ENCODE data around the gene FHAD1.

The FHAD1 gene

GRCh38 chr1:15251857-15252835 lies 5.1 kb downstream of the FHAD1 start:
- Histone ChIP-seq H3K79me2 (ENCODE audit: control insufficient read depth, insufficient read depth, low read length, unreplicated experiment) (no peaks in the 10 kb centered on the region), H3K4me1 (ENCODE audit: control insufficient read depth, insufficient read depth, low read length, unreplicated experiment) (no peaks in the 10 kb centered on the region), H2AFZ (ENCODE audit: low read length, unreplicated experiment) (no peak overlapping the region), H3K27ac (ENCODE audit: low read depth, low read length) (no peak overlapping the region), H3K36me3 (ENCODE audit: insufficient read depth, low read length) (no peaks in the 10 kb centered on the region), H3K27me3 (ENCODE audit: insufficient read depth, low read length) (peaks cover 59% of the 10 kb centered on the region), H3K4me3 (ENCODE audit: low read depth, low read length) (no peak overlapping the region)

- no peak overlapping the region for H3K27ac ChIP-seq (ENCODE audit: low read depth, low read length)
- H3K79me2 ChIP-seq (ENCODE audit: control insufficient read depth, insufficient read depth, low read length, unreplicated experiment), result no peaks in the 10 kb centered on the region
- H3K4me1 ChIP-seq (ENCODE audit: control insufficient read depth, insufficient read depth, low read length, unreplicated experiment), result no peaks in the 10 kb centered on the region
- no peak overlapping the region for H3K4me3 ChIP-seq (ENCODE audit: low read depth, low read length)
- H3K27me3 ChIP-seq (ENCODE audit: insufficient read depth, low read length), result peaks cover 40% of the 10 kb centered on the region
- no peak overlapping the region for H2AFZ ChIP-seq (ENCODE audit: low read length, unreplicated experiment)
- no peaks in the 10 kb centered on the region for H3K36me3 ChIP-seq (ENCODE audit: insufficient read depth, low read length)
Observed at GRCh38 chr1:15254559-15254958, 7.5 kb downstream of the FHAD1 start.

- no peaks in the 10 kb centered on the region for H3K79me2 ChIP-seq (ENCODE audit: control insufficient read depth, insufficient read depth, low read length, unreplicated experiment)
- peaks cover 5% of the 10 kb centered on the region for H3K4me1 ChIP-seq (ENCODE audit: control insufficient read depth, insufficient read depth, low read length, unreplicated experiment)
- H3K27ac ChIP-seq (ENCODE audit: low read depth, low read length), result no peak overlapping the region
- no peak overlapping the region for H3K4me3 ChIP-seq (ENCODE audit: low read depth, low read length)
- H2AFZ ChIP-seq (ENCODE audit: low read length, unreplicated experiment), result no peak overlapping the region
- no peaks in the 10 kb centered on the region for H3K36me3 ChIP-seq (ENCODE audit: insufficient read depth, low read length)
- H3K27me3 ChIP-seq (ENCODE audit: insufficient read depth, low read length), result peaks cover 29% of the 10 kb centered on the region
Observed at GRCh38 chr1:15255582-15256149, 8.6 kb downstream of the FHAD1 start.

GRCh38 chr1:15256584-15256983 lies 9.6 kb downstream of the FHAD1 start:
- Histone ChIP-seq H3K79me2 (ENCODE audit: control insufficient read depth, insufficient read depth, low read length, unreplicated experiment) (no peaks in the 10 kb centered on the region), H2AFZ (ENCODE audit: low read length, unreplicated experiment) (no peak overlapping the region), H3K27me3 (ENCODE audit: insufficient read depth, low read length) (peaks cover 22% of the 10 kb centered on the region), H3K27ac (ENCODE audit: low read depth, low read length) (no peak overlapping the region), H3K4me3 (ENCODE audit: low read depth, low read length) (no peak overlapping the region), H3K36me3 (ENCODE audit: insufficient read depth, low read length) (no peaks in the 10 kb centered on the region), H3K4me1 (ENCODE audit: control insufficient read depth, insufficient read depth, low read length, unreplicated experiment) (peaks cover 13% of the 10 kb centered on the region)

GRCh38 chr1:15257309-15257708 lies 10.3 kb downstream of the FHAD1 start:
- H3K27ac ChIP-seq (ENCODE audit: low read depth, low read length), result no peak overlapping the region
- H3K36me3 ChIP-seq (ENCODE audit: insufficient read depth, low read length), result no peaks in the 10 kb centered on the region
- peaks cover 18% of the 10 kb centered on the region for H3K27me3 ChIP-seq (ENCODE audit: insufficient read depth, low read length)
- peaks cover 13% of the 10 kb centered on the region for H3K4me1 ChIP-seq (ENCODE audit: control insufficient read depth, insufficient read depth, low read length, unreplicated experiment)
- no peak overlapping the region for H2AFZ ChIP-seq (ENCODE audit: low read length, unreplicated experiment)
- H3K4me3 ChIP-seq (ENCODE audit: low read depth, low read length), result no peak overlapping the region
- H3K79me2 ChIP-seq (ENCODE audit: control insufficient read depth, insufficient read depth, low read length, unreplicated experiment), result no peaks in the 10 kb centered on the region

- Histone ChIP-seq H3K79me2 (ENCODE audit: control insufficient read depth, insufficient read depth, low read length, unreplicated experiment) (no peaks in the 10 kb centered on the region), H2AFZ (ENCODE audit: low read length, unreplicated experiment) (no peak overlapping the region), H3K27ac (ENCODE audit: low read depth, low read length) (no peak overlapping the region), H3K4me1 (ENCODE audit: control insufficient read depth, insufficient read depth, low read length, unreplicated experiment) (peaks cover 13% of the 10 kb centered on the region), H3K4me3 (ENCODE audit: low read depth, low read length) (no peak overlapping the region), H3K36me3 (ENCODE audit: insufficient read depth, low read length) (no peaks in the 10 kb centered on the region), H3K27me3 (ENCODE audit: insufficient read depth, low read length) (peaks cover 12% of the 10 kb centered on the region)
Observed at GRCh38 chr1:15258833-15259621, 12.0 kb downstream of the FHAD1 start.

GRCh38 chr1:15259622-15260007 lies 12.6 kb downstream of the FHAD1 start:
- no peak overlapping the region for H3K27ac ChIP-seq (ENCODE audit: low read depth, low read length)
- H3K36me3 ChIP-seq (ENCODE audit: insufficient read depth, low read length), result no peaks in the 10 kb centered on the region
- H3K4me1 ChIP-seq (ENCODE audit: control insufficient read depth, insufficient read depth, low read length, unreplicated experiment), result peaks cover 13% of the 10 kb centered on the region
- no peak overlapping the region for H2AFZ ChIP-seq (ENCODE audit: low read length, unreplicated experiment)
- H3K4me3 ChIP-seq (ENCODE audit: low read depth, low read length), result no peak overlapping the region
- H3K79me2 ChIP-seq (ENCODE audit: control insufficient read depth, insufficient read depth, low read length, unreplicated experiment), result no peaks in the 10 kb centered on the region
- peaks cover 13% of the 10 kb centered on the region for H3K27me3 ChIP-seq (ENCODE audit: insufficient read depth, low read length)

- peaks cover 13% of the 10 kb centered on the region for H3K4me1 ChIP-seq (ENCODE audit: control insufficient read depth, insufficient read depth, low read length, unreplicated experiment)
- no peaks in the 10 kb centered on the region for H3K36me3 ChIP-seq (ENCODE audit: insufficient read depth, low read length)
- H3K79me2 ChIP-seq (ENCODE audit: control insufficient read depth, insufficient read depth, low read length, unreplicated experiment), result no peaks in the 10 kb centered on the region
- no peak overlapping the region for H2AFZ ChIP-seq (ENCODE audit: low read length, unreplicated experiment)
- no peak overlapping the region for H3K4me3 ChIP-seq (ENCODE audit: low read depth, low read length)
- H3K27me3 ChIP-seq (ENCODE audit: insufficient read depth, low read length), result peaks cover 15% of the 10 kb centered on the region
- no peak overlapping the region for H3K27ac ChIP-seq (ENCODE audit: low read depth, low read length)
Observed at GRCh38 chr1:15260418-15261154, 13.6 kb downstream of the FHAD1 start.

- peaks cover 15% of the 10 kb centered on the region for H3K27me3 ChIP-seq (ENCODE audit: insufficient read depth, low read length)
- H2AFZ ChIP-seq (ENCODE audit: low read length, unreplicated experiment), result peak overlapping the region; percentile 42
- H3K4me3 ChIP-seq (ENCODE audit: low read depth, low read length), result no peak overlapping the region
- no peaks in the 10 kb centered on the region for H3K36me3 ChIP-seq (ENCODE audit: insufficient read depth, low read length)
- no peak overlapping the region for H3K27ac ChIP-seq (ENCODE audit: low read depth, low read length)
- peaks cover 13% of the 10 kb centered on the region for H3K4me1 ChIP-seq (ENCODE audit: control insufficient read depth, insufficient read depth, low read length, unreplicated experiment)
- H3K79me2 ChIP-seq (ENCODE audit: control insufficient read depth, insufficient read depth, low read length, unreplicated experiment), result no peaks in the 10 kb centered on the region
Observed at GRCh38 chr1:15261155-15262002, 14.4 kb downstream of the FHAD1 start.

Measured in ACC112 (cell line).